Stomach (tissue), 9 donors: Measurements from ENCODE around the gene RER1. TPM values are rescaled to one million over a fixed set of nuclear protein-coding genes. Genes with fewer than 3 reads are reported as not detected.
A peak's percentile ranks its signal among the peaks of the same experiment; 100 is the strongest.

Experiments
- DNase-seq, 2 donors: peaks; one replicate each; pipeline versions ENCODE4 v3.0.0 to v3.0.0-alpha.2; 2013 to 2019
- H3K27ac ChIP-seq, 5 donors: fragments of 200-600 bp in 4 of 5; sonication (generic) in 4 of 5; one replicate each; pipeline ENCODE4 v1.5.1; 2013 to 2019; ENCODE audit warnings: mild to moderate bottlenecking in 1 of 5, moderate library complexity in 1 of 5
- H3K27me3 ChIP-seq, 3 donors: fragments of 200-600 bp; sonication (generic); one replicate each; pipeline ENCODE4 v1.5.1; 2017 to 2019; ENCODE audit warnings: mixed run types in 1 of 3
- H3K36me3 ChIP-seq, 4 donors: fragments of 200-600 bp; sonication (generic); 1 replicate in 3 of 4; 2 replicates in 1 of 4; pipeline ENCODE4 v1.5.1; 2016 to 2019
- H3K4me1 ChIP-seq, 4 donors: fragments of 200-600 bp; sonication (generic); one replicate each; pipeline ENCODE4 v1.5.1; 2016 to 2019
- H3K4me3 ChIP-seq, 4 donors: fragments of 200-600 bp; sonication (generic) in 3 of 4; one replicate each; pipeline ENCODE4 v1.5.1; 2016 to 2019; ENCODE audit warnings: mild to moderate bottlenecking in 1 of 4
- H3K9me3 ChIP-seq, 4 donors: fragments of 200-600 bp; sonication (generic); one replicate each; pipeline ENCODE4 v1.5.1; 2016 to 2019
- CTCF ChIP-seq, 7 experiments: fragments of 450-650 bp in 4 of 7; fragments of 200-600 bp in 3 of 7; sonication (generic) in 3 of 7; IDR thresholded peaks; one replicate each; pipeline ENCODE4 v1.5.1; 2016 to 2019; ENCODE audit warnings: antibody characterized with exemption in 7 of 7, control low read depth in 2 of 7, mild to moderate bottlenecking in 1 of 7
- EP300 ChIP-seq: sonication (generic); formaldehyde crosslinking; IDR thresholded peaks from one replicate; pipeline ENCODE4 v1.6.1; 2017; ENCODE audit warnings: antibody characterized with exemption
- POLR2A ChIP-seq, 4 donors: fragments of 450-650 bp; IDR thresholded peaks; one replicate each; pipeline ENCODE4 v1.6.1; 2016; ENCODE audit warnings: antibody characterized with exemption in 4 of 4, control low read depth in 2 of 4, mild to moderate bottlenecking in 1 of 4, moderate library complexity in 1 of 4
- POLR2AphosphoS5 ChIP-seq, 3 donors: sonication (generic); formaldehyde crosslinking; IDR thresholded peaks; one replicate each; pipeline ENCODE4 v1.6.1; 2016; ENCODE audit warnings: antibody characterized with exemption in 3 of 3
- WGBS, 5 donors: extraction: QIAGEN DNeasy Blood & Tissue Kit in 3 of 5; methylation state at CpG; one replicate each; pipeline versions ENCODE4 v1.1.5 to v1.1.7; 2013 to 2018; 5-methylcytosine and 5-hydroxymethylcytosine counted together
- intact Hi-C: fragments of 100-400 bp; cut with DNase I; formaldehyde crosslinking; loops from one replicate; pipeline ENCODE4 v1.15.1; 2023; ENCODE audit warnings: low total_unique reads
- polyA plus RNA-seq, 3 donors: library from polyadenylated mRNA; stranded (reverse); fragments of 200-250 nt; gene quantifications; one replicate each; pipeline ENCODE4 v1.2.3, GENCODE V29; 2013
- total RNA-seq, 5 donors: library from RNA; depleted of rRNA; stranded (reverse); fragments of >200 nt; gene quantifications; one replicate each; pipeline versions ENCODE4 v1.1.0 to v1.2.3, GENCODE V29; 2014 to 2016
- donor health status: healthy with polysubstance abuse.
- donor health status: Bipolar disorder and iron deficiency.
- donor health status: healthy.

Gene RER1
- total and polyA plus RNA-seq, 8 donors = 38.2 to 73.6 (median 66.7) TPM

GRCh38 chr1:2379733-2380404 is 11.8 kb upstream of the RER1 start:
- H3K4me3 ChIP-seq = no peak overlapping the region
- no peak overlapping the region for H3K27ac ChIP-seq
- no peaks in the 10 kb centered on the region for H3K9me3 ChIP-seq
- DNase-seq = no peak
- no peaks in the 10 kb centered on the region for H3K36me3 ChIP-seq
- H3K4me1 ChIP-seq = peaks cover 6 to 13% (median 10%) of the 10 kb centered on the region in 4 donors
- WGBS, 5 donors = 84 to 93% (median 90%) methylated on average over 18 to 23 of the region's 23 CpGs
- no peak for TF ChIP-seq EP300
- TF ChIP-seq POLR2A (IDR thresholded peaks at IDR 0.05) = no peak
- TF ChIP-seq CTCF (IDR thresholded peaks at IDR 0.05) = no peak
- no peak for TF ChIP-seq POLR2AphosphoS5 (IDR thresholded peaks at IDR 0.05)
- intact Hi-C loops = loop anchor here (5.0 kb wide), 1 partner anchor 183 kb away; no protein-coding TSS in a partner anchor
- no peaks in the 10 kb centered on the region for H3K27me3 ChIP-seq

- Histone ChIP-seq H3K36me3 (no peaks in the 10 kb centered on the region), H3K4me1 (peaks cover 6 to 13% (median 10%) of the 10 kb centered on the region in 4 donors), H3K4me3 (no peak overlapping the region), H3K27ac (no peak overlapping the region), H3K27me3 (no peaks in the 10 kb centered on the region), H3K9me3 (no peaks in the 10 kb centered on the region)
- intact Hi-C loops = loop anchor here (5.0 kb wide), 1 partner anchor 184 kb away; no protein-coding TSS in a partner anchor
- DNase-seq = no peak
- WGBS, 5 donors = 77 to 90% (median 89%) methylated on average over 22 to 32 of the region's 32 CpGs
- TF ChIP-seq POLR2A (IDR thresholded peaks at IDR 0.05) (no peak), POLR2AphosphoS5 (IDR thresholded peaks at IDR 0.05) (no peak), EP300 (no peak), CTCF (IDR thresholded peaks at IDR 0.05) (no peak)
Measured at GRCh38 chr1:2380816-2381591, 10.6 kb upstream of the RER1 start.

- Histone ChIP-seq H3K4me1 (peaks cover 6 to 13% (median 10%) of the 10 kb centered on the region in 4 donors), H3K27me3 (no peaks in the 10 kb centered on the region), H3K4me3 (no peak overlapping the region), H3K9me3 (no peaks in the 10 kb centered on the region), H3K27ac (no peak overlapping the region), H3K36me3 (peaks cover 0 to 5% (median under 1%) of the 10 kb centered on the region in 4 donors)
- WGBS, 5 donors = 33 to 47% (median 44%) methylated on average over 17 to 28 of the region's 28 CpGs
- TF ChIP-seq EP300 = no peak
- TF ChIP-seq POLR2AphosphoS5 (IDR thresholded peaks at IDR 0.05) = peak in 2 of 3 donors; percentile 9 to 68
- peak in 6 of 7 experiments; percentile 56 to 96 (median 88) for TF ChIP-seq CTCF (IDR thresholded peaks at IDR 0.05)
- TF ChIP-seq POLR2A (IDR thresholded peaks at IDR 0.05) = no peak
- DNase-seq = peak; percentile 83 to 94
- intact Hi-C loops = loop anchor here (5.0 kb wide), 1 partner anchor 185 kb away; no protein-coding TSS in a partner anchor
Measured at GRCh38 chr1:2381741-2382620, 9.7 kb upstream of the RER1 start.
